Measurements from ENCODE around the gene CDKN1A.

DNA sequence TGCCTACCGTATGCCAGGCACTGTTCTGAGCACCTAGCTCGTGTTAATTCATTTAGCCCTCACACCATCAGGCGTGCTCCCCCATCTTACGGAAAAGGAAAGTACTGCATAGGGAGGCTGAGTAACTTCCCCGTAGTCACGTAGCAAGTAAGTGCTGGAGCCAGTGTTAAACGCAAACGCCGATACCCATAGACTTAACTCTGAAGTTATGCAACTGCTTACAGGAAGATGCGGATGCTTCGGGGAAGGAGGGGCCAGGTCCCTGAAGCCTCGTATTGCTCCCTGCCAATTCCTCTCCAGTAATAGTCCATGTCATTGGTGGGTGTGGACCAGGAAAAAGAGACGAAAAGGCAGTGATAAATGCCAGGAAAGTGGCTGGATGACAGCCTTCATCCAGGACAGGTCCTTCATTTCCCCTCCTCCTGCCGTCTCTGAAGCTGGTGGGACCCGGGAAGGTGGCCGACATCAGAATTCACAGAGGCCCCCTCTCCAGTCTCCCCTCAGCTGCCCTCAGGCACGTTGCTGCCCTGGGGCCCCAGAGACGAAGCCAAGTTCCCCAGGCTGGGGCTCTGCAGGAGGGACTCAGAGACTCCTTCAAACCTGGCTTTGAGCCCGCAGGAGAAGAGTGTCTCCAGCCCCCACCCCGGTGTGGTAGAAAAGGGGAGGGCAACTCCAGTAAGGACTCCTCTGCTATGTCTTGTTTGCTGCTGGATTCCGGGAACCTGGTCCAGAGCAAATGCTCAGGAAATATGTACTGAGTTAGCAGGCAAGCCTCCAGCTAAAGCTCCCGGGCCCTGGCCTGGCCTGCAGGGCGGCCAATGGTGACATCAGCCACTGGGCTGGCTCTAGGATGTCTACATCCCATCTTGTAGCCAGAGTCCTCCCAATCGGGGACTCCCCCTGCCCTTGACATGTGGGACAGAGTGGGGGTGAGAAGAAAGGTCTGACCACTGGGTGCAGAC lies 56.9 kb downstream of the CDKN1A start:
- TF ChIP-seq, protein P1, sequence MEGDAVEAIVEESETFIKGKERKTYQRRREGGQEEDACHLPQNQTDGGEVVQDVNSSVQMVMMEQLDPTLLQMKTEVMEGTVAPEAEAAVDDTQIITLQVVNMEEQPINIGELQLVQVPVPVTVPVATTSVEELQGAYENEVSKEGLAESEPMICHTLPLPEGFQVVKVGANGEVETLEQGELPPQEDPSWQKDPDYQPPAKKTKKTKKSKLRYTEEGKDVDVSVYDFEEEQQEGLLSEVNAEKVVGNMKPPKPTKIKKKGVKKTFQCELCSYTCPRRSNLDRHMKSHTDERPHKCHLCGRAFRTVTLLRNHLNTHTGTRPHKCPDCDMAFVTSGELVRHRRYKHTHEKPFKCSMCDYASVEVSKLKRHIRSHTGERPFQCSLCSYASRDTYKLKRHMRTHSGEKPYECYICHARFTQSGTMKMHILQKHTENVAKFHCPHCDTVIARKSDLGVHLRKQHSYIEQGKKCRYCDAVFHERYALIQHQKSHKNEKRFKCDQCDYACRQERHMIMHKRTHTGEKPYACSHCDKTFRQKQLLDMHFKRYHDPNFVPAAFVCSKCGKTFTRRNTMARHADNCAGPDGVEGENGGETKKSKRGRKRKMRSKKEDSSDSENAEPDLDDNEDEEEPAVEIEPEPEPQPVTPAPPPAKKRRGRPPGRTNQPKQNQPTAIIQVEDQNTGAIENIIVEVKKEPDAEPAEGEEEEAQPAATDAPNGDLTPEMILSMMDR (IDR thresholded peaks at IDR 0.05; ENCODE audit: low read length): no peak
- TF ChIP-seq EZH2 (IDR thresholded peaks at IDR 0.05; ENCODE audit: borderline replicate concordance, low read length): no peak
